ENCODE data around the gene YY1AP1. TPM values are rescaled to one million over a fixed set of nuclear protein-coding genes. Genes with fewer than 3 reads are reported as not detected.
"Not testable (repeated sequence)": the region's sequence is repeated elsewhere in the genome, so short reads cannot be mapped to it uniquely, and the experiment has no call there.

Gene YY1AP1
- total RNA-seq, 1 experiment from 2014 or later = 88.5 TPM

DNA sequence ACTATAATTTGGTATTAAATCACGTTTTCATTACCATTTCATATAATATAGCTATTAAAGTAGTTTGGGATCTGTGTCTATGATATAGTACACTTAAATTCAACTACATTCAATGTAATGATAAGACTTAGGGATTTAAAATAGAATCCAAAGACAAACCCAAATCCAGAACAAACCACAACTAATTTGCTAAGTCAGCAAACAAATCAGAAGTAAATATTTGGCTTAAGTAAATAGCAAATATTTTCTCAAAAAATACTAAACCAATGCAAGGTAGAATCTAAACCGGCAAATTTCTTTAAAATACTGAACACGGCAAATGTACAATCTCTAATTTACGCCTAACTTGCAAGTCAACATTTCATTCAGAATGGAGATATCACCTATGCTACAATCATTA, 16.8 kb downstream of the YY1AP1 start:
- intact Hi-C loops (cut with micrococcal nuclease) = no loop called here
- TF ChIP-seq, protein P1, sequence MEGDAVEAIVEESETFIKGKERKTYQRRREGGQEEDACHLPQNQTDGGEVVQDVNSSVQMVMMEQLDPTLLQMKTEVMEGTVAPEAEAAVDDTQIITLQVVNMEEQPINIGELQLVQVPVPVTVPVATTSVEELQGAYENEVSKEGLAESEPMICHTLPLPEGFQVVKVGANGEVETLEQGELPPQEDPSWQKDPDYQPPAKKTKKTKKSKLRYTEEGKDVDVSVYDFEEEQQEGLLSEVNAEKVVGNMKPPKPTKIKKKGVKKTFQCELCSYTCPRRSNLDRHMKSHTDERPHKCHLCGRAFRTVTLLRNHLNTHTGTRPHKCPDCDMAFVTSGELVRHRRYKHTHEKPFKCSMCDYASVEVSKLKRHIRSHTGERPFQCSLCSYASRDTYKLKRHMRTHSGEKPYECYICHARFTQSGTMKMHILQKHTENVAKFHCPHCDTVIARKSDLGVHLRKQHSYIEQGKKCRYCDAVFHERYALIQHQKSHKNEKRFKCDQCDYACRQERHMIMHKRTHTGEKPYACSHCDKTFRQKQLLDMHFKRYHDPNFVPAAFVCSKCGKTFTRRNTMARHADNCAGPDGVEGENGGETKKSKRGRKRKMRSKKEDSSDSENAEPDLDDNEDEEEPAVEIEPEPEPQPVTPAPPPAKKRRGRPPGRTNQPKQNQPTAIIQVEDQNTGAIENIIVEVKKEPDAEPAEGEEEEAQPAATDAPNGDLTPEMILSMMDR (IDR thresholded peaks at IDR 0.05; ENCODE audit: unreplicated experiment) = no peak
- DNase-seq (ENCODE audit: unreplicated experiment) = no peak
- no TSS peak for BruUV-seq (replicated peaks)
- Mint-ChIP-seq H3K4me1 (ENCODE audit: insufficient read depth, unreplicated experiment) (no peaks in the 10 kb centered on the region), H3K36me3 (ENCODE audit: insufficient read depth, unreplicated experiment) (peaks cover 100% of the 10 kb centered on the region), H3K27me3 (ENCODE audit: insufficient read depth, unreplicated experiment) (no peaks in the 10 kb centered on the region), H3K9me3 (ENCODE audit: unreplicated experiment) (no peaks in the 10 kb centered on the region), H3K27ac (ENCODE audit: low read depth, unreplicated experiment) (no peak overlapping the region), H3K4me3 (ENCODE audit: unreplicated experiment) (no peak overlapping the region)
- ChIA-PET POLR2A (interaction anchor here (1.0 kb wide), 2 partner anchors 10 to 23 kb away, joined by 3 read pairs; no protein-coding TSS in a partner anchor), CTCF (no interaction called here)

DNA sequence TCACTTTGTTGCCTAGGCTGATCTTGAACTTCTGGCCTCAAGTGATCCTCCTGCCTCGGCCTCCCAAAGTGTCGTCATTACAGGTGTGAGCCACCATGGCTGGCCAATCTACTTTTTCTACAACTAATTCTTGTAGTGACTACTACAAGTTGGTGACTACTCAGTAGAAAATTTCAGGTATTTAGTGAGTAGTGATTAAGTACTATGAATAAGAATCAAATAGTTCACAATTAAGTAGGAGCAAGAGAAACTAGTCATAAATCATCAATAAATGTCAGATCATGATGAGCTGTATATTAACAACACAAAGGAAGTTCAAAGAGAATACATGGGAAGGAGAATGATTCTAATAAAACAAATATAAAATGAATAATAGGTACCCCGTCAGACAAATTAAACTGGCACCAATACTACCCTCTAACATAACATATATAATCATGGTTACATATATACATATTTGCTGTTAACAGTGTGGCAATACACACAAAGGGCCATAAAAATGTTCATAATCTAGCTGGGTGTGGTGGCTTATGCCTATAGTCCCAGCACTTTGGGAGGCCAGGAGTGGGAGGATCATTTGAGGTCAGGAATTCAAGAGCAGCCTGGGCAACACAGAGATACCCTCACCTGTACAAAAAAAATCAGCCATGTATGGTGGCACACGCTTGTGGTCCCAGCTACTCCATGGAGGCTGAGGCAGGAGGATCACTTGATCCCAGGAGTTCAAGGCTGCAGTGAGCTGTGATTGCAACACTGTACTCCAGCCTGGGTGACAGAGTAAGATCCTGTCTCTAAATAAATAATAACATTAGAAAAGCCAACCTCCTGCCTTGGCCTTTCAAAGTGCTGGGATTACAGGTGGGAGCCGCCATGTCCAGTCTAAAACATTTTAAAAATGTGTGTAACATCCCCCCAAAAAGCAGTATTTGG, 19.1 kb downstream of the YY1AP1 start:
- no peaks in the 10 kb centered on the region for H3K4me1 Mint-ChIP-seq (ENCODE audit: insufficient read depth, unreplicated experiment)
- no TSS peak for BruUV-seq (replicated peaks)
- H3K36me3 Mint-ChIP-seq (ENCODE audit: insufficient read depth, unreplicated experiment) = peaks cover 100% of the 10 kb centered on the region
- TF ChIP-seq, protein P1 (IDR thresholded peaks at IDR 0.05; ENCODE audit: unreplicated experiment) = no peak
- intact Hi-C loops (cut with micrococcal nuclease) = no loop called here
- no peak for DNase-seq (ENCODE audit: unreplicated experiment)
- H3K9me3 Mint-ChIP-seq (ENCODE audit: unreplicated experiment) = no peaks in the 10 kb centered on the region
- H3K27me3 Mint-ChIP-seq (ENCODE audit: insufficient read depth, unreplicated experiment) = no peaks in the 10 kb centered on the region
- CTCF ChIA-PET = no interaction called here
- H3K27ac Mint-ChIP-seq (ENCODE audit: low read depth, unreplicated experiment) = no peak overlapping the region
- POLR2A ChIA-PET = interaction anchor here (1.5 to 1.6 kb wide), 2 partner anchors 11 to 17 kb away, joined by 4 read pairs; no protein-coding TSS in a partner anchor
- H3K4me3 Mint-ChIP-seq (ENCODE audit: unreplicated experiment) = no peak overlapping the region

DNA sequence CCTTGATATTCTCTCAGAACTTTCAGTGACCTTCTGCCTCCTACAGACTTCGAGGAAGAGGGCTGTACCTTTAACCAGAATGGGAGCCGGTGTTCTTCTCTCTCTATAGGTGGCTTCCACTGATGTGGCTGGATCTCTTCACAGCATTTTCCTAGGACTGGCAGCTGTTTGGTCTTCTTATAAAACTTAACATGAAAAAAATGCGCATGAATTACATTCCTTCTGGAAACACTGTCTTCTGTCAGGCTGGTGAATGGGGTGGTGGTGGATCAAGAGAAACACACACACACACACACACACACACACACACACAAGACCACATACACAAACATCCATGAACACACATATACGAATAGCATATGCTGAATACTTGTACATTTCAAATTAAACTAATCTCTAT, 27.3 kb downstream of the YY1AP1 start:
- H3K4me1 Mint-ChIP-seq (ENCODE audit: insufficient read depth, unreplicated experiment); H3K9me3 Mint-ChIP-seq (ENCODE audit: unreplicated experiment); H3K4me3 Mint-ChIP-seq (ENCODE audit: unreplicated experiment); DNase-seq (ENCODE audit: unreplicated experiment); H3K27ac Mint-ChIP-seq (ENCODE audit: low read depth, unreplicated experiment); intact Hi-C loops (cut with micrococcal nuclease); CTCF ChIA-PET; BruUV-seq (replicated peaks); H3K27me3 Mint-ChIP-seq (ENCODE audit: insufficient read depth, unreplicated experiment): not testable (repeated sequence)
- POLR2A ChIA-PET = interaction anchor here (0.6 kb wide), 1 partner anchor 13 kb away, joined by 3 read pairs; no protein-coding TSS in a partner anchor
- H3K36me3 Mint-ChIP-seq (ENCODE audit: insufficient read depth, unreplicated experiment) = peaks cover 94% of the 10 kb centered on the region

GRCh38 chr1:155657463-155657862, 31.1 kb downstream of the YY1AP1 start:
- Mint-ChIP-seq H3K27ac (ENCODE audit: low read depth, unreplicated experiment) (no peak overlapping the region), H3K4me1 (ENCODE audit: insufficient read depth, unreplicated experiment) (peaks cover 1% of the 10 kb centered on the region), H3K27me3 (ENCODE audit: insufficient read depth, unreplicated experiment) (no peaks in the 10 kb centered on the region), H3K9me3 (ENCODE audit: unreplicated experiment) (no peaks in the 10 kb centered on the region), H3K36me3 (ENCODE audit: insufficient read depth, unreplicated experiment) (peaks cover 56% of the 10 kb centered on the region), H3K4me3 (ENCODE audit: unreplicated experiment) (no peak overlapping the region)
- TF ChIP-seq, protein P1 (IDR thresholded peaks at IDR 0.05; ENCODE audit: unreplicated experiment) = no peak
- ChIA-PET CTCF (no interaction called here), POLR2A (no interaction called here)
- intact Hi-C loops (cut with micrococcal nuclease) = loop anchor here (10.0 kb wide), 1 partner anchor 397 kb away; the partner anchor contains the start of genes LAMTOR2 and UBQLN4
- BruUV-seq (replicated peaks) = no TSS peak
- DNase-seq (ENCODE audit: unreplicated experiment) = no peak
